VCaP (cell line): Measurements from ENCODE around the gene TMC6.

ENCODE experiments used
- H3K27ac ChIP-seq: fragments of 450-650 bp; 2 replicates; pipeline ENCODE4 v1.5.1; 2017
- TF ChIP-seq, protein P1 (sequence below): fragments of 450-650 bp; conservative IDR thresholded peaks from 2 replicates; pipeline ENCODE4 v1.5.1; 2017; ENCODE audit warnings: mild to moderate bottlenecking, moderate library complexity

The TMC6 gene

DNA sequence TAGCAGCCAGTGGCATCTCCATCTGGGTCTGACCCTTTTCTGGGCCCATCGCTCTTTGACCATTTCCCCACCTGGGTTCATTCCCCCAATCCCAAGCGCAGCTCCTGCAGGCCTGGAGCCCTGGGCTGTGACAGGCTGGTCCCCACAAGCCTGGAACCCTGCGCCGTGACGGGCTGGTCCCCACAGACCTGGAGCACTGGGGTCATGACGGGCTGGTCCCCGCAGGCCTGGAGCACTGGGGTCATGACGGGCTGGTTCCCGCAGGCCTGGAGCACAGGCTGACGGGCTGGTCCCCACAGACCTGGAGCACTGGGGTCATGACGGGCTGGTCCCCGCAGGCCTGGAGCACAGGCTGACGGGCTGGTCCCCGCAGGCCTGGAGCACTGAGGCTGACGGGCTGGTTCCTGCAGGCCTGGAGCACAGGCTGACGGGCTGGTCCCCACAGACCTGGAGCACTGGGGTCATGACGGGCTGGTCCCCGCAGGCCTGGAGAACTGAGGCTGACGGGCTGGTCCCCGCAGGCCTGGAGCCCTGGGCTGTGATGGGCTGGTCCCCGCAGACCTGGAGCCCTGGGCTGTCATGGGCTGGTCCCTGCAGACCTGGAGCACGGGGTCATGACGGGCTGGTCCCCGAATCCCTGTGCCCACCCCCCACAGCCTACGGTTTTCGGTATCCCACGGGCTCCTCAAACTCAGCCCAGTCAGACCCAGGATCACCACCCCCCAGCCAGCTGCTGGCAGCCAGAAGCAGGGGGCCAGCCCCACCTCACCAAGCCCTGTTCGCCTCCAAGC lies 16.6 kb downstream of the TMC6 start:
- TF ChIP-seq, protein P1, sequence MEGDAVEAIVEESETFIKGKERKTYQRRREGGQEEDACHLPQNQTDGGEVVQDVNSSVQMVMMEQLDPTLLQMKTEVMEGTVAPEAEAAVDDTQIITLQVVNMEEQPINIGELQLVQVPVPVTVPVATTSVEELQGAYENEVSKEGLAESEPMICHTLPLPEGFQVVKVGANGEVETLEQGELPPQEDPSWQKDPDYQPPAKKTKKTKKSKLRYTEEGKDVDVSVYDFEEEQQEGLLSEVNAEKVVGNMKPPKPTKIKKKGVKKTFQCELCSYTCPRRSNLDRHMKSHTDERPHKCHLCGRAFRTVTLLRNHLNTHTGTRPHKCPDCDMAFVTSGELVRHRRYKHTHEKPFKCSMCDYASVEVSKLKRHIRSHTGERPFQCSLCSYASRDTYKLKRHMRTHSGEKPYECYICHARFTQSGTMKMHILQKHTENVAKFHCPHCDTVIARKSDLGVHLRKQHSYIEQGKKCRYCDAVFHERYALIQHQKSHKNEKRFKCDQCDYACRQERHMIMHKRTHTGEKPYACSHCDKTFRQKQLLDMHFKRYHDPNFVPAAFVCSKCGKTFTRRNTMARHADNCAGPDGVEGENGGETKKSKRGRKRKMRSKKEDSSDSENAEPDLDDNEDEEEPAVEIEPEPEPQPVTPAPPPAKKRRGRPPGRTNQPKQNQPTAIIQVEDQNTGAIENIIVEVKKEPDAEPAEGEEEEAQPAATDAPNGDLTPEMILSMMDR, result no peak
- H3K27ac ChIP-seq, result no peak overlapping the region

DNA sequence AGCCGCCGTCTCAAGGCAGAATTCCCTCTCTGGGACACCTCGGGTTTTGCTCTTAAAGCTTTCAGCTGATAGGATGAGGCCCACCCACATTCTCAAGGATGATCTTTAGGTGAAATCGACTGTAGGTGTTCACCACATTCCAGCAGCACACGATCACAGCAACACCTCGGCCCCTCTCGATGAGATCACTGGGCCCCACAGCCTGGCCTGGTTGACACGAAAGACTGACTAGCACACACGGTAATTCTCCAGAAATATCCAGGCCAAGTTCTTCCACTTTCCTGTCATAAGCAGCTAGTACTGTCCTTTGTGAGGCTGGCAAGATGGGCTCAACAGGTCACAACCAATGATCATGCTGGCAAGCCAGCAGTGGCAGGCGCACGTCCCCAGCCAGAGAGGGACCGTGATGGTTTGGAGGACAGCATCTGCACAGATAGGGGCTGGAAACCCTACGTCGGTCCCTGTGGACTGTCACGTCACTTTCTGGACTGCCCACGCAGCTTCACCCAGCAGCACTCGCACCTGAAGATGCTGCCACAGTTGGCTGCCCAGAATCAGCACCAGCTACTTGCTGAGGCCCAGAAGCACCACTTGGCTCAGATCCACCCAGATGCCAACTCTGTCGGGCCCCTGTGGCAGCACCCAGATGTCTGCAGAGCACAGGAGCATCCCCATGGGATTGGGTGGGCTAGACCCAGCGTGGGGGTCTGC lies 17.4 kb downstream of the TMC6 start:
- no peak overlapping the region for H3K27ac ChIP-seq
- TF ChIP-seq, protein P1, result no peak

DNA sequence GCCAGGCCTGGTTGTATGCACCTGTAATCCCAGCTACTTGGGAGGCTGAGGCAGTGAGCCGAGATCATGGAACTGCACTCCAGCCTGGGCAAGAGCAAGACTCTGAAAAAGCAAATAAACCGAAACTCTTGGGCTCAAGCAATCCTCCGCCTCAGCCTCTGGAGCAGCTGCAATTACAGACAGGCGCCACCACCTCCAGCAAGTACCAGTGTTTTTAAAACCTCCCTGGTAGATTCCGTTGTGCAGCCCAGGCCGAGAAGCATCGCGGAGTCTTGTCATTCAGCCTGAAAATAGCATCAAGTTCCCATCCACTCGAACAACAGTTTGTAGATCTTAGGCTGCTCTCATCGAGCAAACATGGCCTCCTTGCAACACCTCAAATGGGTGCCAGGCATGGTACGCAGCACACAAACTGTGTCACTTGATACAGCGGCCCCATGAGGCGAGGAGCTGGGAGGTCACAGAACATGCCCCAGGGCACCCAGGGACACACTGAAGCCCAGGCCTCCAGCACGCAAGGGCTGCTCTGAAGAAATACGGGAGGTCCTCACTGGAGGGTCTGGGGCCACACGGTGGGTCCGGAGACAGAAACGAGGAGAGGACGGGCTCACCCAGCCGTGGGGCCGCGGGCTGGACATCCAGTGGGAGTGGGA lies 18.1 kb downstream of the TMC6 start:
- TF ChIP-seq, protein P1, result no peak
- H3K27ac ChIP-seq, result no peak overlapping the region

DNA sequence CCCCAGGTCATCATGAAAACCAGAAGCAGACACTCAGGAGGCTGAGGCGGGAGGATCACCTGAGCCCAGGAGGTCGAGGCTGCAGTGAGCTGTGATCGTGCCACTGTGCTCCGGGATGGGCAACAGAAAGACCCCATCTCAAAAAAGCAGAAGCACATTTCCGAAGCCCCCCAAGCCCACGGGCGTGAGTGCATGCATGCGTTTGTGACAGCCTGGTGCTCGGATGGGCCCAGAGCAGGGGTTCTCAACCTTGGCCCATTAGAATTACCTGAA lies 19.1 kb downstream of the TMC6 start:
- H3K27ac ChIP-seq, result no peak overlapping the region
- TF ChIP-seq, protein P1, result no peak

DNA sequence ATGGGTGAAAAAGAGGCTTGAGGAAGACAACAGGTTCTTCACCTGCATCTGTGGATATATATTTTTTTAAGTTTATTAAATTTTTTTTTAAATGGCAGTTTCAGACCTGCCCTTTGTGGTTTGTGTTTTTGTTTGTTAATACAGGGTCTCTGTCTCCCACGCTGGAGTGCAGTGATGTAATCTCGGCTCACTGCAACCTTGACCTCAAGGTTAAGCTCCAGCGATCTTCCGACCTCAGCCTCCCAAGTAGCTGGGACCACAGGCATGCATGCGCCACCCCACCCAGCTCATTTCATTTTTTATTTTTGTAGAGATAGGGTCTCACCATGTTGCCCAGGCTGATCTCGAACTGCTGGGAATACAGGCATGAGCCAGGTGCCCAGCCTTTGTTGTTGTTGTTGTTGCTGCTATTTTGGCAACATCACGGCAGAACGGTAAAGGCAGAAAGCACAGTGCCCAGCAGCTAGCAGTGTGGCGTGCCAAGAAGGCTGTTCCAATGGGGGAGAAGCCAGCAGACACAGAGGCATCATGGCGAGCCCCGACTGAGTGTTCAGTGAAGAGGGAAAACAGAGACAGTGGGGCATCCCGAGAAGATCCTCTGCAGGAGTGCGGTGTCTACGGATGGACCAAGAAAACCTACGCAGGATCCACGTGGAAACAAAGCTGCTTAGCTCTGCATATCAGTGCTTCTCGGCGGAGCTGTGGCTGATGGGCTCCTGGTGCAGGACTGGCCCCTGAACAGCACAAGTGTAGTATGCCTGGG lies 19.6 kb downstream of the TMC6 start:
- H3K27ac ChIP-seq, result no peak overlapping the region
- TF ChIP-seq, protein P1, result no peak

DNA sequence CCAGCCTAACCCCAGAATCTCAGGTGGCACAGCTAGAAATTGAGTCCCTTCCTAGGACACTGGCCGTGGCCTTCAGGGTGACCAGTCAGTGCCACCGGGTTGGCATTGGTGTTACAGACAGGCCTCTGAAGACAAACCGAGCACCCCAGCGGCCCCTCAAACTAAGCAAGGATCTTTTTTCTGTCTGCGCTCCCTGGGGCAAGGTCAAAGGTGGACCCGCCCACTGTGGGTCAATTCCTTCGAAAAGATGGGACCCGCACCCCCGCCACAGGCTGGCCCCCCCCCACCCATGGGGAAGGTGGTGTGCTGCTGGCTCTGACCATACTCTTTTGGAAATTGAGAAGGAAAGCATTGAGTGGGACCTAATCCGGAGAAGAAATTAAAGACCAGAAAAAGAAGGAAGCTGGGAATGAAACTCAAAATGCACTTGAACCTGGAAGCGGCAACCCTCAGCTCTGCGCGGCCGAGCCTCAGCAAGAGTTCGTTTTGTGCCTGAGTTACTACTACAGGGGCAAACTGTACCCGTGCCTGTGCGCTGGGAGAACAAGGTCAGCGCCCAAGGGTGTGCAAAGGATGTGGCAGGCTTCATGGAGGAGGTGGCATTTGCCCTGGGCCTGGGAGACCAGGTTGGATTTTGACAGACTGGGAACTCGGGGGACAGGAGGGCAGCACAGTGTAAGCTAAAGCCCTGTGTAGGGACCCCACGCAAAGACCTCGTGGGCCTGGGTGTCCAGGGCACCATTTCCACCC lies 20.4 kb downstream of the TMC6 start:
- TF ChIP-seq, protein P1, result no peak
- no peak overlapping the region for H3K27ac ChIP-seq
